GM21723 (cell line): Measurements from ENCODE around the gene GAPVD1.
"Not testable (repeated sequence)": the region's sequence is repeated elsewhere in the genome, so short reads cannot be mapped to it uniquely, and the experiment has no call there.

Experiments
- ATAC-seq: cut with Tn5 transposase; IDR thresholded peaks from one replicate; pipeline ENCODE4 v1.9.1; 2021; ENCODE audit warnings: mild to moderate bottlenecking, moderate library complexity; ENCODE audit not compliant: unreplicated experiment

The GAPVD1 gene

GRCh38 chr9:125243792-125244260 lies 17.8 kb upstream of the GAPVD1 start:
- ATAC-seq: no peak

- ATAC-seq: no peak
Observed at GRCh38 chr9:125246261-125246667, 15.4 kb upstream of the GAPVD1 start.

DNA sequence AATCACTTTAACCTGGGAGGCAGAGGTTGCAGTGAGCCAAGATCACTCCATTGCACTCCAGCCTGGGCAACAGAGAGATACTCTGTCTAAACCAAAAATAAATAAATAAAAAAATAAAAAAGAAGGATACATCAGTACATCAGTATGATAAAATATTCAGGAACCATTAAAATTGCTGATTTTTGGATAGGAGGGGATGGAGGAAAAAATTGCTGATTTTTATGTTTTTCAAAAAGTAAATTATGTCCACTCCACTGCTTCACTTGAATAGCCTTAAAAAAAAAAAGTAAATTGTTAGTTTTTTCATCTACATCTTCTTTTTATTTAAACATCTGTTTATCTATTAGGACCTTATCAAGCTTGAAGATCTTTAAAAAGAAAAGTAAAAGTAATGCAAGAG lies 7.4 kb upstream of the GAPVD1 start:
- no peak for ATAC-seq

GRCh38 chr9:125255781-125256391 lies 5.7 kb upstream of the GAPVD1 start:
- no peak for ATAC-seq

DNA sequence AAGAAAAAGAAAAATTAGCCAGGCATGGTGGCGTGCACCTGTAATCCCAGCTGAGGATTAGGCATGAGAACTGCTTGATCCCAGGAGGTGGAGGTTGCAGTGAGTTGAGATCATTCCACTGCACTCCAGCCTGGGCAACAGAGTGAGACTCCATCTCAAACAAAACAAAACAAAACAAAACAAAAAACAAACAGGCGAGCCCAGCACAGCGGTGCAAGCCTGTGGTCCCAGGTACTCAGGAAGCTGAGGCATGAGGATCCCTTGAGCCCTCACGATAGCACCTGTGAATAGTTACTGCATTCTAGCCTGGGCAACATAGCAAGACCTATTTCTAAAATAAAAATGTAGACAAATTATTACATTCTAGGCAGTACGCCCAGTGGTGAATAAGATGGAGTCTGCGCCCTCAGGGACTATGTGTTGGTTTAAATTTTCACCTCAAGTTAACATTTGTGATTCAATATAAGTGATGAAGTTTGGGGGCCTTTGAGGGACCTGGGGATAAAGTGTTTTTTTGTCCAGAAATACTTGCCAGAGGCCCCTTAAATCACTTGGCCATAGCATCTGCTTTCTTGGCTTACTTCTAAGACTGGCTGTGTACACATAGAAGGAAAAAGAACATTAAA lies 3.4 kb upstream of the GAPVD1 start:
- no peak for ATAC-seq

- no peak for ATAC-seq
Observed at GRCh38 chr9:125258832-125259534, 2.6 kb upstream of the GAPVD1 start.

DNA sequence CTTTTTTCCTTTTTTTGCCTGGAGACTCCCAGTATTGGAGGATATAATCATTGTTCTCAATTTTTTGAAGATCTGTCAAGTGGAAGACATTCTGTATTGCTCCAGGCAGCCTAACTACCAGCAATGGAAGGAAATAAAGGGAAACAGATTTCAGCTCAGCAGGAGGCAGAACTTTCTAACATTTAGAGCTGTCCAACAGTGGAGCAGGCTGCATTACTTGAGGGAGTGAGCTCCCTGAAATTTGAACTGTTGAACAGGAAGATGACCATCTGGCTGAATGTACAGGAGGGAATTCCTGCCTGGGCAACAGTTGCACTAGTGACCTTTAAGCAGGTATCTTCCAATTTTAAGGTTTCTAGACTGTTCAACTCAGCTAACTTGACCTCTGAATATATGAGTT lies 1.1 kb upstream of the GAPVD1 start:
- no peak for ATAC-seq

DNA sequence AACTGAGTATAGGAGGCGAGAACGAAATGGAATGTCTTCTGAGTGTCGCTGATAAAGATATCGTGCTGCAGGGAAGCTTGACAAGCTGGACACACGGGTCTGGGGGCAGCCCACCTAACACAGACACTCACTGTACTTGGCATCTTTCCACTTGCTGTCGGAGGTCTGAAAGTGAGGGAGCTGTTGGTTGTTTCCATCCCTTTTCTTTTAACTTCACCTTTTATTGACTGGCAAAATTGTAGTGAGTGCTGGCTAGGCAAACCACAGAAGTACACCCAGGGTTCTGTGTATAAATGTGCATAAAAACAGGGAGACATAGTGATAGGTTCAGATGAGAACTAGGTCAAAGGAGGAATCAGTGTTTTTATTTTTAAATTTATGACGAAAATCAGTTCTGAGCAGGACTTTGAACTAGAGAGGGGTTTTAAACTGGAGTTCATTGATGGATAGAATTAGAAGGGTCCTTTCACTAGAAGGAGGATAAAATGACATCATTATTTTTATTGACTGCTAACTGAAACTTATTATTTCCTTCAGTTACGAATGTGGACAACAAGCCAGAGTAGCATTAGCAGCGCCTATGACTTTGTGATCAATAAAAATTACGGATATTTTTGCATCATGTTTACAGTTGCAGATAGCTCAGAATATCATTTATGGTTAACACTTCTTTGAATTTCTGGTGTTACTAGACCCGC lies 817 bp downstream of the GAPVD1 start:
- ATAC-seq: no peak

GRCh38 chr9:125264068-125264467 lies 2.4 kb downstream of the GAPVD1 start:
- ATAC-seq: not testable (repeated sequence)

- ATAC-seq: no peak
Observed at GRCh38 chr9:125268394-125269013, 6.9 kb downstream of the GAPVD1 start.

DNA sequence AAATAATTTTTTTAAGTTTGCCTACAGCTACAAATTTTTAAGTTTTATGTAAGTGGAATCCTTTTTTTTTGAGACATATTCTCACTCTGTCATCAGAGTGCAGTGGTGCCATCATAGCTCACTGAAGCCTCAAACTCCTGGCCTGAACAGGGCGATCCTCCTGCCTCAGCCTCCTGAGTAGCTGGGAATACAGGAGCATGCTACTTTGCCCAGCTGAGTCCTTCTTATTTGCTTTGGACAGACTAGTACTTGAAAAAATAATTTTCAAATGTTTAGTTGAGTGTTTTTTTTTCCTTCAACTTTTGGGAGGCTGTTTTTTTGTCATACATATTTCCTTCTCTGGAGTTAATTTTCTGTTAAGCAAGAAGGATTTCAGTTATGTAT lies 7.4 kb downstream of the GAPVD1 start:
- ATAC-seq: no peak

DNA sequence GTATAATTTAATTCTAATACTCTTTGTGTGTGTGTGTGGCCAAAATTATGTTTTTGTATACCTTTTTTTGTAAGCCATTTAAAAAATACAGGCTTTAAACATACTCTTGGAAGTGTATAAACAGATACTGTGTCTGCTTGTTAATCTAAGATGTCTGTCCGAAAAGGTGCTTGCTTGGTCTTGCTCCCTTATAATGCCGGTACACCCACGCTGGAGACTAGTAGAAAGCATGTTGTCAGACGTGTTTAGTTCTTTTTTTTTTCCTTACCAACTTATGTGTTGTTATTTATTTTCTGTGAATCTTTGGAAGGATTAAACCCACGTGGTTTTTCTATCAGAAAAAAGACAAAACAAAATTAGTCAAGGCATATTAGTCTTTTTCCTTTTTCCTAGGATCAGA lies 9.5 kb downstream of the GAPVD1 start:
- no peak for ATAC-seq

- no peak for ATAC-seq
Observed at GRCh38 chr9:125272697-125273096, 11.1 kb downstream of the GAPVD1 start.

- ATAC-seq: no peak
Observed at GRCh38 chr9:125276771-125277170, 15.1 kb downstream of the GAPVD1 start.

DNA sequence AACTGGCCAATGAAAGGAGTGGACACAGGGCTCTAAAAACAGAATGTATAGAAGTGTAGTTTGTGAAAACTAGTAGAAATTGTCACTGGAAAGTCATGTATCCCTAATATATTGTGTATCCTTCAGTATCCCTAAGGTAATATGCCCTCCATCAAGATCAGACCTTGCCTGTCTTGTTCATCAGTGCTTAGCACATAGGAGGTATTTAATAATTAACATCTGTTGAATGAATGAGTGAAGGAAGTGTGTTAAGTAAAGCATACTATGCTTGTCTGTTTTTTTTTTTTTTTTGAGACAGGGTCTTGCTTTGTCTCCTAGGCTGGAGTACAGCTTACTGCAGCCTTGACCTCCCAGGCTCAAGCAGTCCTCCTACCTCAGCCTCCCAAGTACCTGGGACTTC lies 15.8 kb downstream of the GAPVD1 start:
- ATAC-seq: no peak

DNA sequence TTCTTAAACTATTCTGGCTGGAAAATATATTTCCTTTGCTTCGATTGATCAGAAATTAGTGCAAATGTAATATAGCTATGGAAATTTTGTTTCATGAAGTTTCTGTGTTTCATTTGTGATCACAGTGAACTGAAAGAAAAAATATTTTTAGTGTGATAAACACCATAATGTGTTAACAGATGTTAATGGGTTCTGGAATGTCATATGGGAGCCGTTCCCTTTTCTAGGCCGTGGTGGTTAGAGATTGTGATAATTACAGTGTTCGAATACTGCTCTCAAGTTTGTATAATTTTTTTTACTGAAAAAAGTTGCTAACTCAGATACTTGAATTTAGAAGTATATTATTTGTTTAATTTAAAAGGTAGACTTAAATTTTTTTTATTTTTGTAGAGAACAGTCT lies 19.3 kb downstream of the GAPVD1 start:
- ATAC-seq: no peak

GRCh38 chr9:125284855-125285254 lies 23.2 kb downstream of the GAPVD1 start:
- no peak for ATAC-seq

DNA sequence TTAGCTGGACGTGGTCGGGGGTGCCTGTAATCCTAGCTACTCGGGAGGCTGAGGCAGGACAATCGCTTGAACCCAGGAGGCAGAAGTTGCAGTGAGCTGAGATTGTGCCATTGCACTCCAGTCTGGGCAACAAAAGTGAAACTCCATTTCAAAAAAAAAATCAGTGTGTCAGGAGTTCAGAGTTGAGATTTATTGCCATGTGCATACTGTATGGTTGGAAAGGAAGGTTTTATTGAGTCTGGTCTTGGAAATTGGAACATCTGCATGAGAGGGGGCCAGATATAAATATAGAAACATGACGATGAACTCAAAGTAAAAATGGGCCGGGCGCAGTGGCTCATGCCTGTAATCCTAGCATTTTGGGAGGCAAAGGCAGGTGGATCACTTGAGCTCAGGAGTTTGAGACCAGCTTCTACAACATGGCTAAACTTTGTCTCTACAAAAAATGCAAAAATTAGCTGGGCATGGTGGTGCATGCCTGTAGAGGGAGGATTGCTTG lies 25.4 kb downstream of the GAPVD1 start:
- ATAC-seq: not testable (repeated sequence)

DNA sequence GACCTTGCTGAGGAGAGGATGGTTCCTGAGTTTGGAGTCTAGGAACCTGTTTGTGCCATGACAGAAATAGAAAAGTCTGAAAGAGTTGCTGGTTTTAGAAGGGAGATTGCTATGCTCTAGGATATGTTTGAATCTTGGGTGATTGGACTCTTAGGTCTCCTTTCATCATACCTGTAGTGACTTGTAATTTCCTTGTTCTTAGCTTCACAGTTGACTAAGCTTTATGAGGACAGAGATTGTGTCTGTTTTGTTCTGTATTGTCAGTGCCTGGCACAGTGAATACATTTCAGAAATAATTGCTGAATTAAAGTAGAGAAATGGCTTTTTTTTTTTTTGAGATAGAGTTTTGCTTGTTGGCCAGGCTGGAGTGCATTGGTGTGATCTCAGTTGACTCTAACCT lies 31.5 kb downstream of the GAPVD1 start:
- ATAC-seq: no peak

DNA sequence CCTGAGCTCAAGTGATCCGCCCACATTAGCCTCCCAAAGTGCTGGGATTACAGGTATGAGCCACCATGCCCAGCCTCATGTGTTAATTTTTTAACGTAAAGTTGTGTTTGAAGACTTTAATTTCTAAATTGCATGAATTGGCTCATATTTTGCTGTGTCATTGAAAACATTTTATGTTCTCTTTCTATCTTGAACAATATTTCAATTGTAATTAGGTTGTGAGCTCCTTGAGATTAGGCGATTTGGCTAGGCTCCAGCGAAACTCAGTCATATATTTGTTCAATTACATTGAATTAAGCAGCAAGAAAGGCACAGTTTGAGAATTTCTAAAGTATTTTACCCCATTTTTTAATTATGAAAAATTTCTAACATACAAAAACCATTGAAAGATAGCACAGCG lies 34.0 kb downstream of the GAPVD1 start:
- no peak for ATAC-seq

DNA sequence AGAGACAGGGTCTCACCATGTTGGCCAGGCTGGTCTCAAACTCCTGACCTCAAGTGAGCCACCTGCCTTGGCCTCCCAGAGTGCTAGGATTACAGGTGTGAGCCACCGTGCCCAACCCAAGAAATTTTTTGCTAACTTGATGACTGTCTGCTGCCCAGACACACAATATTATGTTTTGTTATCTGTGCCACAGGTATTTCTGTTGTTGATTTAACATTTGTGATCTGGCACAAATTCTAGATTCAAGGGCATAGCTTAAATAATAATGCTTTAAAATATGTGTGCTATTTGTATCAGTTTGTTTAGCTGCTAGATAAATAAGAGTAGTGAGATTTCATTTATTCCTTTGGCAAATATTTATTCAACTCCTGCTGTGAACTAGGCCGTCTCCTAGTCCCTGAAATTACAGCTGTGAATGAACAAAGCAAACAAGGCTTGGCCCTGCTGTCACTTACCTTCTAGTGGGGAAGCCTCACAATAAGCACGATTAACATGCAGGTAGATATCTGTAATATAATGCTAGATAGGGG lies 35.3 kb downstream of the GAPVD1 start:
- ATAC-seq: no peak
